ENCODE data around the gene TP53I11.

GRCh38 chr11:44967930-44968496 is 17.3 kb upstream of the TP53I11 start:
- TF ChIP-seq CTCF (IDR thresholded peaks at IDR 0.05; ENCODE audit: low read length) (no peak), EZH2 (IDR thresholded peaks at IDR 0.05; ENCODE audit: borderline replicate concordance, low read length) (no peak)

All from OCI-LY1 (cell line).